Esophagus squamous epithelium (tissue), 5 donors: Measurements from ENCODE around the gene BCAR3. TPM values are rescaled to one million over a fixed set of nuclear protein-coding genes. Genes with fewer than 3 reads are reported as not detected.

Experiments
- DNase-seq: peaks from one replicate; lab custom pipeline; 2025; lab: John Stamatoyannopoulos, UW
- H3K27ac ChIP-seq, 4 donors: fragments of 200-600 bp; sonication (generic); one replicate each; pipeline ENCODE4 v1.5.1; 2016 to 2019; ENCODE audit warnings: mild to moderate bottlenecking in 1 of 4
- H3K27me3 ChIP-seq, 4 donors: fragments of 200-600 bp; sonication (generic); 1 replicate in 3 of 4; 2 replicates in 1 of 4; pipeline versions ENCODE4 v1.5.1 to v1.6.0; 2017 to 2021; ENCODE audit warnings: antibody characterized with exemption in 1 of 4
- H3K36me3 ChIP-seq, 3 donors: fragments of 200-600 bp; sonication (generic); one replicate each; pipeline ENCODE4 v1.5.1; 2016 to 2019
- H3K4me1 ChIP-seq, 3 donors: fragments of 200-600 bp; sonication (generic); one replicate each; pipeline ENCODE4 v1.5.1; 2017 to 2019
- H3K4me3 ChIP-seq, 4 donors: fragments of 200-600 bp; sonication (generic); 1 replicate in 3 of 4; 2 replicates in 1 of 4; pipeline ENCODE4 v1.5.1; 2016 to 2019; ENCODE audit warnings: mild to moderate bottlenecking in 2 of 4, moderate library complexity in 1 of 4
- H3K9me3 ChIP-seq, 3 donors: fragments of 200-600 bp; sonication (generic); one replicate each; pipeline ENCODE4 v1.5.1; 2016 to 2019
- POLR2A ChIP-seq, 4 donors: fragments of 450-650 bp; IDR thresholded peaks; one replicate each; pipeline ENCODE4 v1.6.1; 2017; ENCODE audit warnings: antibody characterized with exemption in 4 of 4, mild to moderate bottlenecking in 4 of 4, moderate library complexity in 3 of 4
- WGBS, 2 donors: methylation state at CpG; one replicate each; pipeline ENCODE4 v1.1.5; 2018; 5-methylcytosine and 5-hydroxymethylcytosine counted together
- intact Hi-C: fragments of 100-400 bp; cut with DNase I; formaldehyde crosslinking; loops from one replicate; pipeline ENCODE4 v1.15.0; 2022
- total RNA-seq, 4 donors: library from RNA; depleted of rRNA; stranded (reverse); fragments of >200 nt; gene quantifications; one replicate each; pipeline ENCODE4 v1.1.0, GENCODE V29; 2016
- TF ChIP-seq, protein P1 (sequence below), 6 experiments: fragments of 450-650 bp in 4 of 6; fragments of 200-600 bp in 2 of 6; sonication (generic) in 2 of 6; IDR thresholded peaks; one replicate each; pipeline ENCODE4 v1.5.1; 2016 to 2019; ENCODE audit warnings: antibody characterized with exemption in 6 of 6, mild to moderate bottlenecking in 4 of 6, moderate library complexity in 4 of 6
- donor health status: DM: yes; HTN: yes; CAD: no.

Gene BCAR3
- total RNA-seq, 4 donors from 2014 or later = 6.9 to 17.5 (median 9.4) TPM

DNA sequence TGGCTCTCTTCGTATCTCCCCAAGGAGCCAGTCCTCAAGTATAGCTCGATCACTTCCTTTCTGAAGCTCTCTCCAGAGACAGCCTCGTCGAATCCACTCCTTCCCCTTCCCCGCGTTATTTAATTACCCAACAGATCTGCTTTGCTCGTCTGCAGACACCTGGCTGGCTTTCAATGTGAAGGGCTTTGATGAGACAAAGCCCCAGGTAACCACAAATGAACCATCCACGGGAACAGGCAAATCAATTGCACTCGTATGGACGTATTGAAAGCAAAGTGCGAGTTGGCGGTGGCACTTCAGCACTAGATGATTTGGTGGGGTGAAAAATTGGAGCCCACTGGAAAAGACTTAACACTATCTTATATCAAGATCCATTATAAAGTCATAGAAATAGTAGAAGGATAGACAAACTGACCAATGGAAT lies 364 bp upstream of the BCAR3 start:
- Histone ChIP-seq H3K9me3 (no peaks in the 10 kb centered on the region), H3K4me1 (peaks cover 4 to 38% (median 6%) of the 10 kb centered on the region in 3 donors), H3K27me3 (peaks cover 0 to 3% (median 0%) of the 10 kb centered on the region in 4 donors), H3K4me3 (peak overlapping the region; percentile 74 to 84 (median 81)), H3K36me3 (no peaks in the 10 kb centered on the region), H3K27ac (peak overlapping the region; percentile 83 to 94 (median 89))
- intact Hi-C loops = no loop called here
- DNase-seq = no peak
- WGBS, 2 donors = 7 to 15% methylated on average over 12 of the region's 12 CpGs
- TF ChIP-seq, protein P1, sequence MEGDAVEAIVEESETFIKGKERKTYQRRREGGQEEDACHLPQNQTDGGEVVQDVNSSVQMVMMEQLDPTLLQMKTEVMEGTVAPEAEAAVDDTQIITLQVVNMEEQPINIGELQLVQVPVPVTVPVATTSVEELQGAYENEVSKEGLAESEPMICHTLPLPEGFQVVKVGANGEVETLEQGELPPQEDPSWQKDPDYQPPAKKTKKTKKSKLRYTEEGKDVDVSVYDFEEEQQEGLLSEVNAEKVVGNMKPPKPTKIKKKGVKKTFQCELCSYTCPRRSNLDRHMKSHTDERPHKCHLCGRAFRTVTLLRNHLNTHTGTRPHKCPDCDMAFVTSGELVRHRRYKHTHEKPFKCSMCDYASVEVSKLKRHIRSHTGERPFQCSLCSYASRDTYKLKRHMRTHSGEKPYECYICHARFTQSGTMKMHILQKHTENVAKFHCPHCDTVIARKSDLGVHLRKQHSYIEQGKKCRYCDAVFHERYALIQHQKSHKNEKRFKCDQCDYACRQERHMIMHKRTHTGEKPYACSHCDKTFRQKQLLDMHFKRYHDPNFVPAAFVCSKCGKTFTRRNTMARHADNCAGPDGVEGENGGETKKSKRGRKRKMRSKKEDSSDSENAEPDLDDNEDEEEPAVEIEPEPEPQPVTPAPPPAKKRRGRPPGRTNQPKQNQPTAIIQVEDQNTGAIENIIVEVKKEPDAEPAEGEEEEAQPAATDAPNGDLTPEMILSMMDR (IDR thresholded peaks at IDR 0.05) = no peak
- no peak for TF ChIP-seq POLR2A (IDR thresholded peaks at IDR 0.05)

DNA sequence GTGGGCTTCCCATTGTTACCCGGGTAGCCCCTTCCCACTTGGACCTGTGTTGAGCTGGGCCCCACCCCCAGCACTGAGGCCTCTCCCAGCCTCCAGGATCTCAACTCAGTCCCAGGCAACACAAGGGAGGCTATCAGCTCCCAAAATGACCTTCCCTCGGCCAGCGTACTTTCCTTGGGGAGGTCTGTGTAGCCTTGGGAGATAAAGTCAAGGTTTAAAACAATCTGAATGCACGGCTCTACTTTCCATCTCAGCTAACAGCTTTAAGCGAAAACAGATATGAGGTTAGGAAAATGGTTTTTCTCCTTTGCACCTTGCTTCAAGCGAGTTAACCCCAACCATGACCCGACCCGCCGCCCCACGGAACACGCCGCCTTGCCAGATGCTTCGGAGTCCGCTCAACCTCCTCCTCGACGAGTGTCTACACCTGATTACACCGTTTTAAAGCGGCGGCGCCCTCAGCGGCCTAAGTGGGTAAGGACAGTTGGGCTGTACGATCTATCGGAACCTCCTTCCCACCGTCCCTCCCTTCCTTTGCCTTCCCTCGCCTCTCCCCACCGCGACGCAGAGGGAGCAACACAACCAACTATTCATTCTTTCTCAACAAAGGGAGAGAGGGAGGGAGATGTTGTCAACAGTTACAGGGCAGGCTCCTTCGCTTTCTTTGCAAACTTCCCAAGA lies 1.1 kb downstream of the BCAR3 start:
- Histone ChIP-seq H3K4me3 (peak overlapping the region; percentile 74 to 84 (median 81)), H3K36me3 (no peaks in the 10 kb centered on the region), H3K4me1 (peaks cover 5 to 51% (median 6%) of the 10 kb centered on the region in 3 donors), H3K9me3 (no peaks in the 10 kb centered on the region), H3K27ac (peak overlapping the region; percentile 83 to 94 (median 89)), H3K27me3 (peaks cover 0 to 3% (median 0%) of the 10 kb centered on the region in 4 donors)
- DNase-seq = peak; percentile 19
- 24 to 43% methylated on average over 8 to 10 of the region's 29 CpGs for WGBS, 2 donors
- intact Hi-C loops = no loop called here
- TF ChIP-seq POLR2A (IDR thresholded peaks at IDR 0.05) = peak in 1 of 4 donors; percentile 51
- TF ChIP-seq, protein P1 (IDR thresholded peaks at IDR 0.05) = peak in 5 of 6 experiments; percentile 37 to 79 (median 72)

DNA sequence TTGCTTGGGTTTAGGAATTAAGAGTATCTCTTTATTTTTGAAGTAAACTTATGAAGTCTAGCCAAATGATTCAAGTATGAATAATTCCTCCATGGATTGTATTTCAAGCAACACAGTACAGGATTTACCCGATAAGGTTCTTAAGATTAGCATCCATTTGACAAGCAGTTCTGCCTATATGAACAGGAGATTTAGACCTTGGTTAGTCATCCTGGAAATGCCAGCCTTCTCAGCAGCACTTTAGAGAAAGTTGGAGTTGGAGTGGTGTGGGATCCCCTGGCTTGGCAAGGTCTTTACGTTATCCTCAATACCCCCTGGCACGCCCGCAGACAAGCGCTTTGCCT lies 1.6 kb downstream of the BCAR3 start:
- H3K27me3 ChIP-seq = peaks cover 0 to 3% (median 0%) of the 10 kb centered on the region in 4 donors
- no peak for DNase-seq
- H3K4me3 ChIP-seq = peak overlapping the region; percentile 74 to 84 (median 81)
- H3K36me3 ChIP-seq = no peaks in the 10 kb centered on the region
- TF ChIP-seq, protein P1 (IDR thresholded peaks at IDR 0.05) = no peak
- WGBS, 2 donors = 40 to 41% methylated on average over 5 of the region's 5 CpGs
- H3K27ac ChIP-seq = peak overlapping the region; percentile 83 to 94 (median 89)
- intact Hi-C loops = no loop called here
- no peaks in the 10 kb centered on the region for H3K9me3 ChIP-seq
- H3K4me1 ChIP-seq = peaks cover 6 to 56% (median 10%) of the 10 kb centered on the region in 3 donors

DNA sequence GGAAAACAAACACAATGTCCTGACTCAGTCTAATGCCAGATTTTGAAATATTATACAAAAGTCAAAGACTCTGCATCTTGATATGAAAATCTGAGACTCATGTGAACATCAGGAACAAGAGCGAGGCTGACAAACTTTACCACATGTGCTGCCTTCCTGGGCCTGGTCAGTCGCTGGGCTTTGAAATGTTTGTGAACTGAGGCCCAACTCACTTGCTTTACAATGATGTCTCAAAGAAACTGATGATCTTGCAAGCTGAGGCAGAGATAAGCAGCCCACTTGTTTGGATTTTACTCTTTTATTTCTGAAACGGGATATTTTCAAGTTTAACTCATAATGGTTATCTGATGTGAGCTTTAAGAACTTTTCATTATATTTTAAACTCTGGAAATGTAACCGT lies 2.1 kb downstream of the BCAR3 start:
- H3K4me3 ChIP-seq = peak overlapping the region in 1 of 4 donors; percentile 79
- peaks cover 0 to under 1% (median 0%) of the 10 kb centered on the region in 3 donors for H3K36me3 ChIP-seq
- no peaks in the 10 kb centered on the region for H3K9me3 ChIP-seq
- intact Hi-C loops = no loop called here
- TF ChIP-seq, protein P1 (IDR thresholded peaks at IDR 0.05) = no peak
- no peak for TF ChIP-seq POLR2A (IDR thresholded peaks at IDR 0.05)
- peak overlapping the region in 3 of 4 donors; percentile 85 to 94 (median 93) for H3K27ac ChIP-seq
- peaks cover 6 to 61% (median 12%) of the 10 kb centered on the region in 3 donors for H3K4me1 ChIP-seq
- H3K27me3 ChIP-seq = peaks cover 0 to 3% (median 0%) of the 10 kb centered on the region in 4 donors
- no peak for DNase-seq
- WGBS, 2 donors = 70 to 82% methylated on average over 4 of the region's 4 CpGs

DNA sequence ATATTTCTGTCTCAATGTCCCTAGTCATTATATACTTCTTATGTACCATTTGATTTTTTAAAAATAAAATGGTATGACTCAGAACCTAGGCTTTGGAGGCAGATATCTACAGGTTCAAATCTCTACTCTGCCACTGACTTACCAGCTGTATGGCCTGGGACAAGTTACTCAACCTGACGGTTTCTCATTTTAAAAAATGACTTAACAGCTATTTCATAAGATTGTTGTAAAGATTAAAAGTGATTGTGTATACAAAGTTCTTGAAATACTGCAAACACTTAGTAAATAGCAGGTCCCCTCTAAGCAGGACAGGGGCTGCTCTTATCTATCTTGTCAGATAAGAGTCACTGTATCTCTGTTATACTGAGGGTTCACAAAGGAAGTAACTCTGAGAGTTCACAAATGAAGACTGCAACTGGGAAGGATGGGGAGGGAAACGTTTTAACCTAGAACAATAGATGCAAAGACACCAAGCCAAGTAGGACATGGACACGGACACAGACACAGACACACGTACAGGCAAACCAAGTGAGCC lies 2.6 kb downstream of the BCAR3 start:
- H3K36me3 ChIP-seq = peaks cover 0 to 6% (median 0%) of the 10 kb centered on the region in 3 donors
- peaks cover 6 to 67% (median 16%) of the 10 kb centered on the region in 3 donors for H3K4me1 ChIP-seq
- peak overlapping the region in 1 of 4 donors; percentile 85 for H3K27ac ChIP-seq

More for the DNA sequence above, 2.6 kb downstream of the BCAR3 start:
- DNase-seq = no peak
- Histone ChIP-seq H3K4me3 (peak overlapping the region in 1 of 4 donors; percentile 79), H3K27me3 (peaks cover 0 to 3% (median 0%) of the 10 kb centered on the region in 4 donors), H3K9me3 (no peaks in the 10 kb centered on the region)
- TF ChIP-seq, protein P1 (IDR thresholded peaks at IDR 0.05) = no peak
- TF ChIP-seq POLR2A (IDR thresholded peaks at IDR 0.05) = no peak
- WGBS, 2 donors = 58 to 72% methylated on average over 4 of the region's 4 CpGs
- intact Hi-C loops = no loop called here
